ENCODE results near the gene NUMA1. TPM values are rescaled to one million over a fixed set of nuclear protein-coding genes. Genes with fewer than 3 reads are reported as not detected.

Gene NUMA1
- total and polyA plus RNA-seq, 2 of the 13 experiments (the other 11 are each of a cell fraction or from before 2014, with no cell fraction given), result 57.3 to 60.2 TPM

GRCh38 chr11:72102946-72103753 is 22.8 kb upstream of the NUMA1 start, which contains the start of gene LAMTOR1 (continued):
- TF ChIP-seq ZC3H13 (CRISPR knock-in tag; IDR thresholded peaks at IDR 0.05), result no peak
- no peak for TF ChIP-seq ZNF367 (CRISPR knock-in tag; IDR thresholded peaks at IDR 0.05; ENCODE audit: borderline replicate concordance)
- TF ChIP-seq MYPOP (CRISPR knock-in tag; IDR thresholded peaks at IDR 0.05), result peak; percentile 47; the same call in 1 of the 2 replicates
- no peak for TF ChIP-seq ZBTB2 (CRISPR knock-in tag; IDR thresholded peaks at IDR 0.05; ENCODE audit: low read depth)
- TF ChIP-seq SMAD9 (CRISPR knock-in tag; IDR thresholded peaks at IDR 0.05), result no peak
- no peak for TF ChIP-seq ZNF770 (CRISPR knock-in tag; IDR thresholded peaks at IDR 0.05)
- TF ChIP-seq SRY (CRISPR knock-in tag; IDR thresholded peaks at IDR 0.05), result no peak; the same call in 1 of the 2 replicates
- no peak for TF ChIP-seq IRF1 (CRISPR knock-in tag; IDR thresholded peaks at IDR 0.05; ENCODE audit: low read depth)
- TF ChIP-seq ZNF713 (CRISPR knock-in tag; IDR thresholded peaks at IDR 0.05), result no peak
- TF ChIP-seq SALL2 (CRISPR knock-in tag; IDR thresholded peaks at IDR 0.05), result no peak; the same call in 1 of the 2 replicates
- peak; percentile 49 for TF ChIP-seq ZNF235 (CRISPR knock-in tag; IDR thresholded peaks at IDR 0.05; ENCODE audit: borderline replicate concordance)
- TF ChIP-seq IRF9 (CRISPR knock-in tag; IDR thresholded peaks at IDR 0.05; ENCODE audit: borderline replicate concordance), result 0 out of 2 replicates have a peak, but pooled peaks have one; percentile 47
- no peak for TF ChIP-seq ZNF646 (CRISPR knock-in tag; IDR thresholded peaks at IDR 0.05)
